HG03066 (cell line): ENCODE results near the gene HIGD1B.

ENCODE experiments used
- ATAC-seq: cut with Tn5 transposase; IDR thresholded peaks from one replicate; pipeline ENCODE4 v1.9.1; 2021; ENCODE audit warnings: low read depth; ENCODE audit not compliant: unreplicated experiment

The HIGD1B gene

DNA sequence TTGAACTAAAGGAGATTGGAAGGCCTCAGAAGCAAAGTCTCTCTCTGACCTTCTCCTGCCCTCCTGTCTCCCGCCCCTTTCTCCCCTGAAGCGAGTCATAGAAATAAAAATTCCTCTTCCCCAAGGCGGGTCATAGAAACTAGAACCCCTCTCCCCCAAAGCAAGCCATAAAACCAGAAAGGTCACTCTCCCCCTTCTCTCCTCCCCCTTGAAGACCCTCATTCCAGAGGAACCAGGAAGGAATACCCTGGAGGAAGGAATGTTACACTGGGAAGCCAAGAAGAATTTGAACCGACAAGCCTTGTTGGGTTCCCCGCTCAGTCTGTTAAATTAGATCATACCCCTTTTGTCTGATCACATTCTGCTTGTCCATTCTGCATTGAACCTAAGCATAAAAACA, 14.9 kb upstream of the HIGD1B start:
- no peak for ATAC-seq

DNA sequence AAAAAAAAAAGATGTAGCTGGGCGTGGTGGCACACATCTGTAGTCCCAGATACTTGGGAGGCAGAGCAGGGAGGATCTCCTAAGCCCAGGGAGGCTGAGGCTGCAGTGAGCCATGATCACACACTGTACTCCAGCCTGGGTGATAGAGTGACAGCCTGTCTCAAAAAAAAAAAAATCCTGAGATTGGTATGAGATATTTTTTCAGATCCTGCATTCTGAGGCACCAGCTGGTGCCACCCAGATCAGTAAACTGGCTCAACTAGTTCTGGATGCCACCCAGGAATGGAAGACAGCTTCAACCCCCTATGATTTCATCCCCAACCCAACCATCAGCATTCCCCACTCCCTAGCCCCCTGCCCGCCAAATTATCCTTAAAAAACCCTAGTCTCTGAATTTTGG, 10.5 kb upstream of the HIGD1B start:
- no peak for ATAC-seq

DNA sequence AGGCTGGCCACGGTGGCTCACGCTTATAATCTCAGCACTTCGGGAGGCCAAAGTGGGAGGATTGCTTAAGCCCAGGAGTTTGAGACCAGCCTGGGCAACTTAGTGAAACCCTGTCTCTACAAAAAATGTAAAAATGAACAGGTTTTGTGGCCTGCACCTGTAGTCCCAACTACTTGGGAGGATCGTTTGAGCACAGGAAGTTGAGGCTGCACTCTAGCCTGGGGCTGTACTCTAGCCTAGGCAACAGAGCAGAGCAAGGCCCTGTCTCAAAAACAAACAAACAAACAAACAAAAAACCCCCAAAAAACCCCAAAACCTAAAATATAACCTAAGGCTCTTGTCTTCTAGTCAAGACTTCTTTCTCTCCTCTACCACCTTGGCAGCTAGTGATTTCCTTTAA, 7.4 kb upstream of the HIGD1B start:
- no peak for ATAC-seq

DNA sequence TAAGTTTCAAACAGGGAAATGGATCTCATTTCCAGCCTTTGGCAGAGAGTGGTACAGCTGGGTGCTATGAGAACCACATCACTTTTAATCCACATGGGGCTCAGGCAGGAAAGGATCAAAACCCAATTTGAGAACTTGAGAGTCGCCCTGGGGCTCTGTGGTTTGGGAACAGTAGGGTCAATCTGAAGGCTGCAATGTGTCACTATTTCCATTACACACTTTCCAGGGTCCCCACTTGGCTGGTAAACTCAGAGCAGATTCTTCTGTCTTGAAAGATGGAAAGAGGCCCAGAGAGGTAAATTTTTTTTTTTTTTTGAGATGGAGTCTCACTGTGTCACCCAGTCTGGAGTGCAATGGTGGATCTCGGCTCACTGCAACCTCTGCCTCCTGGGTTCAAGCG, 6.7 kb upstream of the HIGD1B start:
- ATAC-seq, result no peak

DNA sequence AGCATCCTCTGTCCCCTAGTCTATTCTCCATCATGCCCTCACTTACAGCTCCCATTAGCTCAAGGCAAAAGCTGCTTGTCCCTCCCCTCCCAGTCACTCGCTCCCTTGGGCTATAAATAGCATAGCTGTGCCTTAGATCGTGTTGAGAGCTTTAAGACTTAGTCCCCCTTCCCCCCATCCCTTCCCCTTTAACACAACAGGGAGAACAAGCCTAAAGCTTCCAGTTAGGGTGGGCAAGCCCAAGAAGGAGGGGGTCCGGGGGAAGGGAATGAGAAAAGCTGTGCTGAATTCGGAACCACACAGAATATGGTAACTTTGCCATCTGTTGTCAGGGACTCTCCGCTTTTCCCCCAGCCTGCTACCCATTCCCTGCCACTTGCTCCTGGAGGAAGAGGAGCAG, 4.9 kb upstream of the HIGD1B start:
- ATAC-seq, result no peak

DNA sequence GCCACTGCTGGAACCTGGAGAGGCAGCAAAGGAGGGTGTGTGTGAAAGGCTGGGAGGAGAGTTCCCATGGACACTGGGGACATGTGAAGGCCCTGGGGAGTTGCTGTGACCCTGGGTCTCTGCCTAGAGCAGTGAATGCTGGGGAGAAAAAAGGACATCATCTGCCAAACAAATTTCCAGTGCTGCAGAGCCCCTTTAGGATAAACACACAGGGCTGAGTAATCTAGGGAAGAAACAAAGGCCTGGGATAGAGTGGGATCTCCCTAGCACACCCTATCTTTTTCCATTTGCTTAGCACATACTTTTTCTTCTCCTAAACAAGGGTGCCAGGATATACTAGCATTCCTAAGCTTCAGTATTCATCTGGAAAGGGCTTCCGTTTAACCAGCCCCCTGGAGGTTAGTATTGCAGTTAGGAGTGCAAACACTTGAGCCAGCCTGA, 3.3 kb upstream of the HIGD1B start:
- ATAC-seq, result no peak

DNA sequence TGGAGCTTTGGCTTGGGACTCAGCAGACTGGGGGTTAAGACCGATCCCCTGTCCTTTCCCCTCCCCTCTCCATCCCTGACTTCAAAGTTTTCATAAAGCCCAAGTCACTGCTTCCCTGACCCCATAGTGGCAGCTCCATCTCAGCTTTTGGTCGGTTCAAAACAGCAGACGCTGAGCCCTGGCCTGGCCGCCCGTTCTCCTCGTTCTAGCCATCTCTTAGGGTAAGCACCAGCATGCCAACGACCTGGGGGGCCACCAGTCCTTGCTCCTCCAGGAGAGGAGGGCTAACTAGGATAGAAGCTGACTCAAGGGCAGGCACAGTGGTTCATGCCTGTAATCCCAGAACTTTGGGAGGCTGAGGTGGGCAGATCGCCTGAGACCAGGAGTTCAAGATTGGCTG, 1.5 kb upstream of the HIGD1B start:
- no peak for ATAC-seq

DNA sequence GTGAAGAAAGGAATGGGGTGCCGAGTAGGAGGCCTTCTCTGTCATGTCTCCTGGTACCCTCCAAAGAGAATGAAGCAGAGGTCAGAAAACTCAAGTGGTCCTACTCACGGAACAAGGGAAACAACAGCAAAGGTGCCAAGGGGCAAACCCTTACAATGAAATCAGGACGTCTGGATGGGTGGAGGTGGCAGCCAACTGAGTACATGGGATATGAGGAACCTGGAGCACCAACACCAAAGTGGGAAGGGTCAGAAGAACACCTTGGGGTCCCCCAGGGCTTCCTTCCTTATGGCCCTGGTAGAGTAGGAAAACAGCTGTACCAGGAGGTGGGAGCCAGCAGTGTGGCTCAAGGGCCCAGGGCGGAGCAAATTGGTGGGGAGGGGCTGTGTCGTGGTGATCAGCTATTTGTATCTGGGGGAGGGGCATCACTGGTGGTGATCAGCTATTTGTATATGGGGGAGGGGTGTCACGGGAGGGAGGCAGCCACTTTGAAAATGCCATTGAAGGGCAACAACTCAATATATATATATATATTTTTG, 643 bp downstream of the HIGD1B start:
- ATAC-seq, result no peak

DNA sequence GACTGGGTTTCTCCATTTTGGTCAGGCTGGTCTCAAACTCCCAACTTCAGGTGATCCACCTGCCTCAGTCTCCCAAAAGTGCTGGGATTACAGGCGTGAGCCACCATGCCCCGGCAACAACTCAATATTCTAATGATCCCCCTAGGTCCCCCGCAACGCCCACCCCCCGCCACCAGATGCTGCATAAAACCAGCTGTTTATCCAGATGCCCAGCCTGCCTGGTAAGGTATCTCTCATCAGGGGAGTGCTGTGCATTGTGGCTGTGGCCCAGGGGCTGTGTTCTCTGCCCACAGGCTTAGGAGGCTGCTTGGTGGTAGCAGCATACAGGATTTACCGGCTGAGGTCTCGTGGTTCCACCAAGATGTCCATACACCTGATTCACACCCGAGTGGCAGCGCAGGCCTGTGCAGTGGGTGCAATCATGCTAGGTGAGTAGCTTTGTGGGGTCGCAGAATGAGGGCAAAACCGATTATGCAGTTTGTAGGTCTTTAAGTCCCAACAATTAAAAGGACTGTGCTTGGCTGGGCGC, 1.3 kb downstream of the HIGD1B start:
- ATAC-seq, result no peak

DNA sequence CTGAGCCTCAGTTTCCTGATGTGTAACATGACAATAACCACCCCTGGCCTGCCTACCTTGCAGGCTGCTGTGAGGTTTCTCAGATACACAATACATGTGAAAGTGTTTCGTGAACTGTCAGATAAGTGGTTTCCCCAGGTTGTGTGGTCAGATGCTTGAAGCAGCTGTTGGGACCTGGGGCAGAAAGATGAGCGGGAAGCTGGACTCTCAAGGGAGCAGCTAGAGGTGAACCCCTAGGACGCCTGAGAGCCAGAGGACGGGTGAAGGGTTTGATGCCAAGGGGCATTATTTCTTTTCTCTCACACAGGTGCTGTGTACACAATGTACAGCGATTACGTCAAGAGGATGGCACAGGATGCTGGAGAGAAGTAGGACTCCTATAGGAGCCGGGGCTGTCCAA, 2.3 kb downstream of the HIGD1B start:
- ATAC-seq, result no peak

DNA sequence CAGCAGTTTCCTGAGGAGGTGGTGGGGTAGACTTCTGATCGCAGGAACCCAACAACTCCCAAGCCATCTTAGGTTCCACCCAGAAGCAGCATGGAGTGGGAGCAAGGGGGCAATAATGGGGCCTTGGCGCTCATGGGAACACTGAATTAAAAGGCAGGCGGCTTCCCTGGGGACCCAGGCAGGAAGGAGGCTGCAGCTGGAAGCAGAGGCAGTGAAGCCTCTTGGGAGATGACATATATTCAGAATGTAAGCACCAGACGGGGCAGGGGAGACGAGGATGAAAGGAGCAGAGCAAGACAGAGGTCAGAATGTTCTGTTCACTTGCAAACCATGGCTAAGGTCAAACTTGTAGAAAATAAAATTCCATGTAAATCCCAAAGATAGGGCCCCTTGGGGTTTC, 2.9 kb downstream of the HIGD1B start:
- ATAC-seq, result no peak

DNA sequence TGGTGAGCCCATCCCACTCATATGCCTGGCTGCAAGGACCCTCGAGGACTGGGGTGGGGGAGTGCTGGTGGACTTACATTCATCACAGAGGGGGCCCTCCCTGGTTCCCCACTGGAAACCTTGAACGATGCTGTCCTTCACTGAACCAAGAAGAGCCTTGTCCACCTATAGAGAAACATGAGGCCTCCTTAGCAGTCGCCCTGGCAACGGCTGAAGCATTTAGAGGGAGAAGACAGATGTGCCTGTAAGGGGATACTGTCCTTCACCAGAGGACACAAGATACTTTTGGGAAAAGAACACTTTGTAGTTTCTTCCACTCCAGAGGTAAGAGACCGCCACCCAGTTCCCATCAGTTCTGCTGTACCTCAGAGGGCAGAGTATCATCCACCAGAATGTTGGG, 6.5 kb downstream of the HIGD1B start:
- ATAC-seq, result no peak

DNA sequence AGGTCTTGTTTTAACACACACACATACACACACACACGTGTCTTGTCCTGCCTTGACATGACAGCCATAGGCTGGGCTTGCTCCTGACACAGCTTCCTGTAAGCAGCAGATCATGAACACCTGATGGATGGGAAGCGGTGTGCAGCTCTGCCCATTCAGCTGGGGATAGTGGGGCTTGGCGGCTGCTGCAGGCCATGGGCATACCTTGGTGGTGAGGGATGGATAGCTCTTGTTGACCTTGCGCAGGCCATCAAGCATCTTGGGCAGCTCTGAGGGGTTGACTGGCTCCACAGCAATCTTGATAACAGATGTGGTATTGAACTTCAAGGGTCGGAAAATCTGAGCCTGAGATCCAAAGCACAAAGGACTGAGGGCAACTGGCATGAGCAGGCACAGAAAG, 12.0 kb downstream of the HIGD1B start:
- no peak for ATAC-seq

DNA sequence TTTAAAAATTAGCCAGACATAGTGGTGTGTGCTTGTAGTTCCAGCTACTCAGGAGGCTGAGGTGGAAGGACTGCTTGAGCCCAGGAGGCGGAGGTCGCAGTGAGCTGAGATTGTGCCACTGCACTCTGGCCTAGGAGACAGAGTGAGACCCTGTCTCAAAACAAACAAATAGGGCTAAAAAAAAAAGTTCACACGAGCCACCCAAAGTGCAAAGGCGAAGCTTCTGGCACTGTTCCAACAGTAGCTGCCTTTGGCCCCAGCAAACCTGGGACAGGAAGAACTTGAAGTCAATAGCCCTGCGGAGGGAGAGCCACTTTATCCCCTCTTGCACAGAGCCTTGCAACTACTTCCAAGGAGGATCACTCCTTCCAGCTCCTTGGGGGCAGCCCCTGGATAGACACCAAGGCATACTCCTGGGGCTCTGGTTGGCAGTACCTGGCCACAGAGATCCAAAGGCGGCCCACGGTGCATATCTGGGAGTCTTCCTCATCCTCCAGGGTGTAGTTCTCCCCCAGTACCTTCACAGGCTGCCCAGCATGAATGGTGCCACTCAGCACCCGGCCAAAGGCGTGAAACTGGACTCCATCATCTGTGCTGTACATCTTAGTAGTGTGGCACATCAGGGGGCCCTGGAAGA, 14.7 kb downstream of the HIGD1B start:
- ATAC-seq, result no peak

DNA sequence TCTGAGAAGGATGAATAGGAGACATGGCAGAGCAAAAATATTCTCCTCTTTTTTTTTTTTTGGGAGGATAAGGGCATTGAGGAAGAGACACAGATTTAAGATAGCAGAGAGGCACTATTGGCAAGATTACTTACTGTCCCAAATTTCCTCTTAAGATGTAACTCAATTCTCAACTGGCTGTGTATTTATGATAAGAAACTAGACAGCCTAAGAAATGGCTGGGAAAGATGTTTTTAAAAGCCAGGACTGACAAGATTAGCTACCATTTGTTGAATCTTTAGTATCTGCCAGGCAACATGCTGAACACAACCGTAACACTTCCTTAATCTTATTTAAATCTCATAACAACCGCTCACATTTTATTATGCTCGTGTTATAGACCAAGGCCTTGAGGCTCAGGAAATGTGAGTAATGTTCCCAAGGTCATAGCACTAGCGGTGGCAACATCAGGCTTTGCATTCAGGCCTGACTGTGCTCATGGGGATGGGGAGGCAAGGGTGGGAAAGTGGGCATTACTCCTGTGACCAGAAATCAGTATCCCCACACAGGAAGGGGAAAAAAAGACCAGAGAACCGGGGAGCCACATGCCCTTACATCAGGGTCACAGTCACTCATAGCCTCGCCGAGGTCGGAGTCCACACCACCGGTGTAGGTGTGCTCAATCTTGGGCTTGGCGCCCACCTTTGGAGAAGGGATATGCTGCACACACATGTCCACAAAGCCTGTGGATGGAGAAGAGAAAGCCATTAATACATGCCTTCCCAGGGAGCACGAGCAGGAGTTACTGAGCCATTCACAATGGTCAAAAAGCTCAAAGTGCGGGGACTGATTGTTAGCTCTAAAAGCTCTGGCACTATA, 15.6 kb downstream of the HIGD1B start:
- no peak for ATAC-seq

DNA sequence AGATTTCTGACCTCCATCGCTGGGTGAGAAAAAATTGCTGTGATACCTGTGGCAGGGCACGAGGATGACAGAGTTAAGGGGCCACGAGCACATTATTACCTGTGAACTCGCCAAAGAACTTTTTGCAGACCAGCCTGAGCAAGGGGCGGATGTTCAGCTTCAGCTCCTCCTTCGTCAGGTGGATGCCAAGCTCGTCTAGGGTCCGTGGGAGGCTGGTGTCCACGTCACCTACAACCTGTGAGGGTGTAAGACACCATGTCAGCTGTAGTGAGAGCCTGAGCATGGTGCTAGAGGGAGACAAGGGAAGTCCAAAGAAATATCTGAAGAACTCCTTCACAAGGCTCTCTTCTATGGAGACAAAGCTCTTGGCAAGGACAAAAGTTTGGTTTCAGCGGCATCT, 17.1 kb downstream of the HIGD1B start:
- ATAC-seq, result no peak

DNA sequence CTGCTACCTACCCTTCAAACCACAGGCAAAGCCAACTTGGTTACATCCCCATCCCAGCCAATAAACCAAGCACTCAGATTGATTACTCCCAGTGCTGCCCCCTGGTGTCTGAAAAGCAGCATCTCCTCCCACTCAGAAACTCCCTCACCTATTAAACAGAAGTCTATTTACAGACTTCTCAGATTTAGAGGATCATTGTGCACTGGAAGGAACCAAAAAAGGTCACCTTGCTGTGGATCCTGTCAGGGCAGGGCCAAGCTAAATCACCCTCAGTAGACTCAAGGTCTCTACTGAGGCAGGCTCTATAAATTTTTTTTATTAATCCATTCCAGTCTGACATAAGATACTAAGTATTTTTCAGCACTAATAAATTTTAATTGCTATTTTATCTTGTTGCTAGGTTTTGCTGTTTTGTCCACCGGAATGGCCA, 17.6 kb downstream of the HIGD1B start:
- no peak for ATAC-seq

DNA sequence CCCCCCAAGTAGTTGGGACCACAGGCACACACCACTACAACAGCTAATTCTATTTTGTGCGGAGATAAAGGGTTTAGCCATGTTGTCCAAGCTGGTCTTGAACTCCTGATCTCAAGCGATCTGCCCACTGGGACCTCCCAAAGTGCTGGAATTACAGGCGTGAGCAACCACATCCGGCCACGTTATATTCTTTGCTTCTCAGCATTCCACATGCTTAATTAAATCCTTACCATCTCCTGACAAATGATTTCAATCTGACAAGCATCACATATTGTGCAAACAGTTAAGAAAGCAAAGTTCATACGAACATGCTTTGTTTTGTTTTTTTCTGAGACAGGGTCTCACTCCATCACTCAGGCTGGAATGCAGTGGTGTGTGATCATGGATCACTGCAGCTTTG, 18.2 kb downstream of the HIGD1B start:
- no peak for ATAC-seq

DNA sequence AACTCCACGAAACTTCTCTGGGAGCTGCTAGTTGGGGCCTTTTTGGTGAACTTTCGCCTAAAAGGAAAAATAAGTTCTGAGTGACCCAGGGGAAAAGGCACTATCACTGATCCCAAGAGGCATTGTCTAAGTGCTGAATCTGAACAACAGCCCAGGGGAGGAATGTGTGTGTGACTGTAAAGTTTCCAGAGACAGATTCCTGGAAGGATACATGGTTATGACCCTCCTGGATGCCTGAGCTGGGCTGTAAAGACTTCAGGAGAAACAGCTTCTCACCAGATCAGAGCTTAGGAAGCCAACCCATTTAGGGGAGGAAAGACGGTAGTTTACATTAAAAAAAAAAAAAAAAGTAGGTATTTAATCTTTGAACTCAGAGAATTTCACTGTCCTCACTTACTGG, 20.2 kb downstream of the HIGD1B start:
- ATAC-seq, result no peak

DNA sequence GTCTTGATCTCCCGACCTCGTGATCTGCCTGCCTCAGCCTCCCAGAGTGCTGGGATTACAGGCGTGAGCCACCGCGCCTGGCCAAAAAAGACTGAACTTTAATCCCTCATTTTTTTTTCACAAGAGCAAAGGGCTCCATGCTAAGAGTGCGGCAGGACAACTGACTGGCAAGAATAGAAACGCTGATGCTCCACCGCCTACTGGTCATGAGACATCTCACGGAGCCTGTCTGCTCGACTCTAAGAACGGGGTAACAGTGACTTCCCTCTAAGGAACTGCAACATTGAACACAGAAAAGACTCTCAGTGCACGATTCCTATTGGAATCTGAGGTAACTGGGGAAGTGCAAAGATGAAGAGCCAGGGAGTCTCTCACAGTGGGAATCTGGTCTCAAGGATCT, 23.9 kb downstream of the HIGD1B start:
- no peak for ATAC-seq

DNA sequence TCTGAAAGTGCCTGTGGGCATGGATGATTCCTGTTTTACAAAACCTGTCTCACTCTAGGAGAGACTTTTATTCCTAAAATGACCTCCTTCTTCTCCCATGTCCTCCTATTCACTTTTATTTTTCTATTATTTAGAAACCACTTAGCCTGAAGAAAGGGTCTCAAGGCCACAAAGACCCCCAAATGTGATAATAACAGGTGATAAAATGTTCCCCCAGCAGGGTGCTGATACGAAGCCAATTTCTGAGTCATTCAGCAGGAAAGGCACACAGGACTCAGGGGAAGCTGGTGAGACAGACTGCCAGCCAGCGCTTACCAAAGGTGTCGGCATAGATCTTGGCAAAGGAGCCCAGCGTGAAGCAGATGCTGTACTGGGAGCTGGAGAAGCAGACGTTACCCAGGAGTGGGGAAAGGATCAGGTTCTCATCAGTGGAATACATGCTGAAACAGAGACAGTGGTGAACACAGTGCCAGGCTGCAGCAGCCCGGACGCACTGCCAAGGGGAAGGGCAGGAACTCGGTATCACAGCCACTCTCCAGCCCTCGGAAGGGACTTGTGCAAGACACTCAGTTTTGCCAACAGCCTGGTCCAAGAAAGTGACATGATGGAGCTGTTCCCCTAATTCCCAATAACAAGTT, 24.6 kb downstream of the HIGD1B start:
- no peak for ATAC-seq
